ENCODE measurements around the gene VILL. TPM values are rescaled to one million over a fixed set of nuclear protein-coding genes. Genes with fewer than 3 reads are reported as not detected.

VILL gene
- total and polyA plus RNA-seq, 2 of the 8 experiments (the other 6 are each of a cell fraction or from before 2014, with no cell fraction given) = 4.1 to 4.2 TPM

DNA sequence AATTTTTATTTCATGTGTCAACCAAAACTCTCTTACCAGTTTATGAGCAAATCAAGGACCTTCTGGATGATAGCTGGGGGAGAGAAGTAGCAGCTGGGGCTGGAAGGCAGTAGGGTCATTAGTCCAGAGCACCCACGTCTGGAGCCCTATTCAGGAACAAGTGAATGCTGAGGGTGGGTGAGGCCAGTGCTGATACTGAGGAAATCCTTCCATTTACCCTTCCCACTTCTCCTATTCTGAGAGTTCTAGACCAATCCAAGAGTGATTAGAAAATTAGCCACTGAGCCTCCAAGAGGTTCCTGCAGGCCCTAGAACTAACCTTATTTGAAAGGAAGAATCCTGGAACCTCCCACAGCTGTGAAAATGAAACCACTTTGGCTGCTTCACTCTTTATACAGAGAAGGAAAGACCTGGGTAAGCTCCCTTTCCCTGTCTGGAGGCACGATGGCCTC lies 46.2 kb upstream of the VILL start (continued):
- TF ChIP-seq TAF7 (optimal IDR thresholded peaks at IDR 0.05; ENCODE audit: borderline replicate concordance, low read depth, low read length) (no peak), KDM1A (IDR thresholded peaks at IDR 0.05; ENCODE audit: borderline replicate concordance, low read length) (no peak), ASH2L (IDR thresholded peaks at IDR 0.05; ENCODE audit: low read length) (no peak), CEBPB (IDR thresholded peaks at IDR 0.05; ENCODE audit: low read depth, low read length) (no peak)
